HepG2 (cell line): ENCODE measurements around the gene GPR15. TPM values are rescaled to one million over a fixed set of nuclear protein-coding genes. Genes with fewer than 3 reads are reported as not detected.

Experiments
- ATAC-seq: fragments of 200-7000 bp; cut with Tn5 transposase; 3 replicates; pipeline ENCODE4 v1.9.1; 2020; ENCODE audit warnings: mild to moderate bottlenecking, moderate library complexity
- BruUV-seq: library from RNA; stranded (reverse); fragments of 400-500 nt; replicated peaks from 2 replicates; lab custom pipeline; 2021; lab: Mats Ljungman, UMichigan
- CTCF ChIA-PET: fragments of 300-600 bp; formaldehyde crosslinking; extraction: SDS; loops from one replicate; lab custom pipeline; 2021; ENCODE audit warnings: low total read pairs, inconsistent platforms, low intra/inter-chr PET ratio; lab: Yijun Ruan, JAX
- POLR2A ChIA-PET: fragments of 350-600 bp; sonication (Branson Sonifier 250); formaldehyde crosslinking; loops from one replicate; lab custom pipeline; 2020; ENCODE audit warnings: antibody characterized with exemption, inconsistent platforms; lab: Yijun Ruan, JAX
- DNase-seq: peaks from one replicate; pipeline ENCODE4 v3.0.0-alpha.2; 2015; ENCODE audit warnings: low spot score
- FAIRE-seq: peaks from 3 replicates; lab custom pipeline; 2011; peaks lifted over from hg19 to GRCh38; lab: Jason Lieb, UNC
- H2AFZ ChIP-seq: one replicate; pipeline ENCODE4 v1.6.1; 2011; ENCODE audit warnings: low read length, inconsistent platforms
- H3K27ac ChIP-seq: fragments of 300-600 bp; 3 replicates; pipeline ENCODE4 v1.8.0; 2011; ENCODE audit warnings: mixed run types, mild to moderate bottlenecking, mixed read lengths, low read length, inconsistent platforms; ENCODE audit not compliant: insufficient read depth; ENCODE audit errors: extremely low read length
- H3K27me3 ChIP-seq, 2 experiments: fragments of 200-600 bp in 1 of 2; 2 replicates in 1 of 2; 3 replicates in 1 of 2; pipeline versions ENCODE4 v1.6.0 to v1.8.0; 2011; ENCODE audit warnings: low read length in 2 of 2, mild to moderate bottlenecking in 2 of 2, moderate library complexity in 2 of 2, inconsistent platforms in 1 of 2; ENCODE audit not compliant: insufficient read depth in 2 of 2, control insufficient read depth in 1 of 2
- H3K36me3 ChIP-seq, 2 experiments: fragments of 200-600 bp in 1 of 2; replicated peaks in 1 of 2; 2 replicates in 1 of 2; 3 replicates in 1 of 2; pipeline versions ENCODE4 v1.5.1 to v1.8.0; 2011; ENCODE audit warnings: low read length in 2 of 2, inconsistent platforms in 1 of 2; ENCODE audit not compliant: insufficient read depth in 2 of 2, control insufficient read depth in 1 of 2
- H3K4me1 ChIP-seq: 2 replicates; pipeline ENCODE4 v1.5.1; 2012; ENCODE audit warnings: low read length, inconsistent platforms; ENCODE audit not compliant: insufficient read depth
- H3K4me2 ChIP-seq: 2 replicates; pipeline ENCODE4 v1.6.0; 2011; ENCODE audit warnings: low read depth, low read length, inconsistent platforms
- H3K4me3 ChIP-seq, 3 experiments: fragments of 200-600 bp in 1 of 3; sonication (generic), shearing (Covaris generic) in 1 of 3; replicated peaks in 1 of 3; 2 replicates each; pipeline ENCODE4 v1.5.1; 2011 to 2016; ENCODE audit warnings: low read length in 3 of 3, inconsistent platforms in 2 of 3, low read depth in 2 of 3, mild to moderate bottlenecking in 2 of 3, control low read depth in 1 of 3, mixed read lengths in 1 of 3; ENCODE audit not compliant: insufficient read depth in 1 of 3
- H3K79me2 ChIP-seq: one replicate; pipeline ENCODE4 v1.6.1; 2011; ENCODE audit warnings: low read length, inconsistent platforms; ENCODE audit not compliant: insufficient read depth
- H3K9ac ChIP-seq: 2 replicates; pipeline ENCODE4 v1.6.0; 2011; ENCODE audit warnings: mild to moderate bottlenecking, low read depth, low read length, inconsistent platforms; ENCODE audit not compliant: insufficient read depth
- H3K9me3 ChIP-seq: 2 replicates; pipeline ENCODE4 v1.5.1; 2012; ENCODE audit warnings: mild to moderate bottlenecking, low read length
- H4K20me1 ChIP-seq: 2 replicates; pipeline ENCODE4 v1.6.0; 2011; ENCODE audit warnings: inconsistent platforms, mild to moderate bottlenecking, low read length, moderate library complexity; ENCODE audit not compliant: insufficient read depth
- AHR ChIP-seq: IDR thresholded peaks from 2 replicates; pipeline ENCODE4 v1.6.1; 2018; ENCODE audit warnings: missing genetic modification reagents, missing compliant biosample characterization
- DRAP1 ChIP-seq: IDR thresholded peaks from 2 replicates; pipeline ENCODE4 v1.6.1; 2016; ENCODE audit warnings: missing genetic modification reagents, missing compliant biosample characterization
- FOSL1 ChIP-seq: sonication (generic); formaldehyde crosslinking; IDR thresholded peaks from 2 replicates; pipeline ENCODE4 v1.9.0; 2021; ENCODE audit warnings: missing genetic modification reagents, borderline replicate concordance
- HDAC6 ChIP-seq: fragments of 200-600 bp; sonication (generic); IDR thresholded peaks from 2 replicates; pipeline ENCODE4 v1.7.0; 2017; ENCODE audit warnings: mild to moderate bottlenecking, antibody characterized with exemption, low read length, low read depth
- HES4 ChIP-seq: sonication (generic); formaldehyde crosslinking; IDR thresholded peaks from 2 replicates; pipeline ENCODE4 v1.9.0; 2021; ENCODE audit warnings: mild to moderate bottlenecking, missing genetic modification reagents, borderline replicate concordance
- HHEX ChIP-seq: IDR thresholded peaks from 2 replicates; pipeline ENCODE4 v1.6.1; 2016; ENCODE audit warnings: control low read depth
- HOXA9 ChIP-seq: sonication (generic); formaldehyde crosslinking; IDR thresholded peaks from 2 replicates; pipeline ENCODE4 v1.8.1; 2022; ENCODE audit warnings: missing genetic modification reagents, mild to moderate bottlenecking, moderate library complexity, borderline replicate concordance
- MIER2 ChIP-seq: IDR thresholded peaks from 2 replicates; pipeline ENCODE4 v1.6.1; 2016; ENCODE audit warnings: missing biosample characterization, missing genetic modification reagents
- NONO ChIP-seq, 2 experiments: fragments of 450-650 bp in 1 of 2; sonication (generic) in 1 of 2; formaldehyde crosslinking in 1 of 2; IDR thresholded peaks in 1 of 2; conservative IDR thresholded peaks in 1 of 2; 2 replicates each; pipeline versions ENCODE4 v1.6.1 to v1.8.0; 2017 to 2022; ENCODE audit warnings: mild to moderate bottlenecking in 1 of 2, missing genetic modification reagents in 1 of 2, moderate library complexity in 1 of 2
- ZBTB26 ChIP-seq: IDR thresholded peaks from 2 replicates; pipeline ENCODE4 v1.6.1; 2016; ENCODE audit warnings: missing compliant biosample characterization, missing genetic modification reagents, borderline replicate concordance
- ZNF224 ChIP-seq: sonication (generic); formaldehyde crosslinking; IDR thresholded peaks from 2 replicates; pipeline ENCODE4 v1.5.0; 2020; ENCODE audit warnings: mild to moderate bottlenecking, missing genetic modification reagents
- ZNF513 ChIP-seq: sonication (generic); formaldehyde crosslinking; conservative IDR thresholded peaks from 2 replicates; pipeline ENCODE4 v1.5.0; 2020; ENCODE audit warnings: missing genetic modification reagents
- ZNF576 ChIP-seq: sonication (generic); formaldehyde crosslinking; IDR thresholded peaks from 2 replicates; pipeline ENCODE4 v1.4.0; 2020; ENCODE audit warnings: mild to moderate bottlenecking, missing genetic modification reagents
- ZNF850 ChIP-seq: sonication (generic); formaldehyde crosslinking; conservative IDR thresholded peaks from 2 replicates; pipeline ENCODE4 v1.9.0; 2021; ENCODE audit warnings: mild to moderate bottlenecking, missing genetic modification reagents
- WGBS: methylation state at CpG from one replicate; pipeline ENCODE4 v1.1.6; 2017; ENCODE audit warnings: low lambda C conversion rate; 5-methylcytosine and 5-hydroxymethylcytosine counted together
- in situ Hi-C: cut with HindIII; loops from 2 replicates; pipeline ENCODE4 v1.10.0; 2017; ENCODE audit warnings: low pct_unique_long_range_greater_than_20kb; ENCODE audit not compliant: extremely low pct_ligation_motif_present
- intact Hi-C: fragments of 100-400 bp; cut with micrococcal nuclease; formaldehyde crosslinking; loops from one replicate; pipeline ENCODE4 v1.10.0; 2022; ENCODE audit not compliant: unreplicated experiment
- polyA plus RNA-seq, 8 experiments: library from polyadenylated mRNA; depleted of rRNA in 3 of 8; stranded (reverse) in 7 of 8; unstranded in 1 of 8; fragments of >200 nt; fragmentation: Illumina TruSeq in 4 of 8; extraction: Trizol in 4 of 8; gene quantifications; 2 replicates each; pipeline versions ENCODE4 v1.2.1 to v1.2.3, GENCODE V29; 2011 to 2016; ENCODE audit warnings: low read depth in 4 of 8, missing spikeins in 1 of 8, mixed read lengths in 1 of 8; ENCODE audit not compliant: insufficient read depth in 1 of 8
- total RNA-seq, 5 experiments: library from RNA; depleted of rRNA; stranded (reverse); fragments of >200 nt; fragmentation: Illumina TruSeq; extraction: Trizol; gene quantifications; 2 replicates each; pipeline ENCODE4 v1.2.3, GENCODE V29; 2016; ENCODE audit warnings: low read depth in 1 of 5

Gene GPR15
- total and polyA plus RNA-seq, 2 of the 13 experiments (the other 11 are each of a cell fraction or from before 2014, with no cell fraction given) = not detected

- Histone ChIP-seq H3K36me3 (no peaks in the 10 kb centered on the region), H3K9ac (no peak overlapping the region), H3K4me3 (no peak overlapping the region), H3K27me3 (no peaks in the 10 kb centered on the region), H3K79me2 (no peaks in the 10 kb centered on the region), H4K20me1 (no peaks in the 10 kb centered on the region), H2AFZ (no peak overlapping the region), H3K9me3 (no peaks in the 10 kb centered on the region), H3K4me2 (no peak overlapping the region), H3K27ac (no peak overlapping the region), H3K4me1 (no peaks in the 10 kb centered on the region)
- DNase-seq (no peak), ATAC-seq (no peak), FAIRE-seq (no peak)
- intact Hi-C loops = no loop called here
- ChIA-PET POLR2A (no interaction called here), CTCF (no interaction called here)
- 57% methylated on average over 2 of the region's 2 CpGs for WGBS
- no TSS peak for BruUV-seq
- in situ Hi-C loops = loop anchor here (25.0 kb wide), 1 partner anchor 517 kb away; the partner anchor contains the start of gene GABRR3
- TF ChIP-seq MIER2 (CRISPR knock-in tag) (no peak), HOXA9 (CRISPR knock-in tag) (no peak), AHR (no peak), HHEX (CRISPR knock-in tag) (no peak), HES4 (CRISPR knock-in tag) (no peak), NONO (IDR thresholded peaks at IDR 0.05) (no peak), NONO (CRISPR knock-in tag; conservative IDR thresholded peaks at IDR 0.05) (no peak), HDAC6 (no peak), ZNF513 (no peak), FOSL1 (CRISPR knock-in tag) (no peak), ZNF224 (no peak), ZBTB26 (CRISPR knock-in tag) (no peak), DRAP1 (no peak), ZNF850 (CRISPR knock-in tag) (no peak), ZNF576 (no peak)
Observed at GRCh38 chr3:98554580-98554979, 22.8 kb downstream of the GPR15 start.
